GM23338 (cell line): ENCODE results near the gene HAP1. TPM values are rescaled to one million over a fixed set of nuclear protein-coding genes. Genes with fewer than 3 reads are reported as not detected.

Experiments used
- ATAC-seq: fragments of 200-7000 bp; cut with Tn5 transposase; 3 replicates; pipeline ENCODE4 v1.9.1; 2020
- DNase-seq: peaks from one replicate; pipeline ENCODE4 v3.0.0-alpha.2; 2015; ENCODE audit warnings: low spot score
- H2AFZ ChIP-seq: fragments of 200-600 bp; sonication (generic); 2 replicates; pipeline ENCODE4 v1.8.0; 2016; ENCODE audit warnings: antibody characterized with exemption, mild to moderate bottlenecking, moderate library complexity
- H3F3A ChIP-seq: fragments of 200-600 bp; sonication (generic); replicated peaks from 2 replicates; pipeline ENCODE4 v1.8.0; 2017; ENCODE audit warnings: antibody characterized with exemption, mixed run types, low read depth
- H3K27ac ChIP-seq: fragments of 200-600 bp; sonication (generic); 2 replicates; pipeline ENCODE4 v1.6.1; 2016; ENCODE audit warnings: low read depth
- H3K27me3 ChIP-seq: fragments of 200-600 bp; sonication (generic); 2 replicates; pipeline ENCODE4 v1.8.0; 2016; ENCODE audit warnings: mild to moderate bottlenecking, mixed run types, moderate library complexity; ENCODE audit not compliant: insufficient read depth
- H3K36me3 ChIP-seq: fragments of 200-600 bp; sonication (generic); 2 replicates; pipeline ENCODE4 v1.8.0; 2016; ENCODE audit warnings: mild to moderate bottlenecking; ENCODE audit not compliant: insufficient read depth
- H3K4me1 ChIP-seq: fragments of 200-600 bp; sonication (generic); 2 replicates; pipeline ENCODE4 v1.8.0; 2016; ENCODE audit warnings: mild to moderate bottlenecking, moderate library complexity; ENCODE audit not compliant: insufficient read depth
- H3K4me2 ChIP-seq: fragments of 200-600 bp; sonication (generic); 2 replicates; pipeline ENCODE4 v1.7.1; 2017; ENCODE audit warnings: mixed run types
- H3K4me3 ChIP-seq: fragments of 200-600 bp; sonication (generic); 2 replicates; pipeline ENCODE4 v1.6.1; 2016; ENCODE audit warnings: mixed run types
- H3K79me2 ChIP-seq: fragments of 200-600 bp; sonication (generic); replicated peaks from 2 replicates; pipeline ENCODE4 v1.8.0; 2017; ENCODE audit warnings: mild to moderate bottlenecking; ENCODE audit not compliant: insufficient read depth
- H3K9me2 ChIP-seq: fragments of 200-600 bp; sonication (generic); 2 replicates; pipeline ENCODE4 v1.8.0; 2017; ENCODE audit not compliant: insufficient read depth
- H4K20me1 ChIP-seq: fragments of 200-600 bp; sonication (generic); replicated peaks from 2 replicates; pipeline ENCODE4 v1.8.0; 2017; ENCODE audit warnings: mild to moderate bottlenecking; ENCODE audit not compliant: insufficient read depth
- H3K27ac Mint-ChIP-seq: 2 replicates; pipeline ENCODE4 v1.8.0; 2020; ENCODE audit warnings: inconsistent platforms, mild to moderate bottlenecking, moderate library complexity, mixed read lengths
- H3K27me3 Mint-ChIP-seq: 3 replicates; pipeline ENCODE4 v1.8.0; 2022; ENCODE audit warnings: low read depth, mild to moderate bottlenecking, moderate library complexity, mixed read lengths, inconsistent platforms; ENCODE audit not compliant: insufficient read depth, poor library complexity
- H3K36me3 Mint-ChIP-seq: 3 replicates; pipeline ENCODE4 v1.8.0; 2021; ENCODE audit warnings: low read depth, mild to moderate bottlenecking, inconsistent platforms, moderate library complexity, mixed read lengths
- H3K4me1 Mint-ChIP-seq: 3 replicates; pipeline ENCODE4 v1.8.0; 2020; ENCODE audit warnings: mild to moderate bottlenecking, inconsistent platforms, mixed read lengths
- H3K4me3 Mint-ChIP-seq: 3 replicates; pipeline ENCODE4 v1.8.0; 2021; ENCODE audit warnings: moderate library complexity, mild to moderate bottlenecking, inconsistent platforms, mixed read lengths
- H3K9me3 Mint-ChIP-seq: 3 replicates; pipeline ENCODE4 v1.8.0; 2020; ENCODE audit warnings: moderate library complexity, mild to moderate bottlenecking, inconsistent platforms, mixed read lengths
- CREB1 ChIP-seq: fragments of 250-450 bp; sonication (Bioruptor Pico); IDR thresholded peaks from 2 replicates; pipeline ENCODE4 v1.5.0; 2020; ENCODE audit warnings: low read depth, mild to moderate bottlenecking, moderate library complexity
- CTCF ChIP-seq, 2 experiments: fragments of 200-600 bp in 1 of 2; sonication (generic) in 1 of 2; conservative IDR thresholded peaks; 2 replicates each; pipeline versions ENCODE4 v1.5.1 to v1.6.1; 2016 to 2017; ENCODE audit warnings: antibody characterized with exemption in 2 of 2, low read depth in 2 of 2, mild to moderate bottlenecking in 2 of 2, moderate library complexity in 1 of 2
- ETS1 ChIP-seq: IDR thresholded peaks from 2 replicates; pipeline ENCODE4 v1.6.1; 2016; ENCODE audit warnings: antibody characterized with exemption
- EZH2 ChIP-seq: fragments of 200-600 bp; sonication (generic); IDR thresholded peaks from one replicate; pipeline ENCODE4 v1.8.0; 2017; ENCODE audit warnings: antibody characterized with exemption, mild to moderate bottlenecking, low read depth; ENCODE audit not compliant: unreplicated experiment
- EZH2phosphoT487 ChIP-seq: fragments of 200-600 bp; sonication (generic); IDR thresholded peaks from one replicate; pipeline ENCODE4 v1.8.1; 2018; ENCODE audit warnings: antibody characterized with exemption; ENCODE audit not compliant: unreplicated experiment
- JUNB ChIP-seq: IDR thresholded peaks from one replicate; pipeline ENCODE4 v1.6.1; 2016; ENCODE audit warnings: antibody characterized with exemption; ENCODE audit not compliant: unreplicated experiment
- NANOG ChIP-seq: IDR thresholded peaks from 2 replicates; pipeline ENCODE4 v1.6.1; 2016; ENCODE audit warnings: antibody characterized with exemption, borderline replicate concordance
- POLR2AphosphoS5 ChIP-seq: IDR thresholded peaks from 2 replicates; pipeline ENCODE4 v1.6.1; 2016; ENCODE audit warnings: antibody characterized with exemption, low read depth
- REST ChIP-seq: IDR thresholded peaks from one replicate; pipeline ENCODE4 v1.6.1; 2018; ENCODE audit warnings: antibody characterized with exemption; ENCODE audit not compliant: unreplicated experiment
- STAT1 ChIP-seq: IDR thresholded peaks from one replicate; pipeline ENCODE4 v1.6.1; 2016; ENCODE audit warnings: antibody characterized with exemption; ENCODE audit not compliant: unreplicated experiment
- ZNF114 ChIP-seq: fragments of 250-450 bp; sonication (Bioruptor Pico); IDR thresholded peaks from 2 replicates; pipeline ENCODE4 v1.5.0; 2020; ENCODE audit warnings: mild to moderate bottlenecking, moderate library complexity
- polyA plus RNA-seq: library from polyadenylated mRNA; unstranded; fragments of >200 nt; fragmentation: Nextera tagmentation; extraction: Ambion mirVana; gene quantifications from 2 replicates; pipeline ENCODE4 v1.2.1, GENCODE V29; 2016
- total RNA-seq: library from RNA; depleted of rRNA; stranded (reverse); fragments of >200 nt; shearing (Covaris generic); gene quantifications from 2 replicates; pipeline ENCODE4 v1.2.3, GENCODE V29; 2014

The HAP1 gene
- total and polyA plus RNA-seq, 2 experiments from 2014 or later = 1.6 to 2.2 TPM

DNA sequence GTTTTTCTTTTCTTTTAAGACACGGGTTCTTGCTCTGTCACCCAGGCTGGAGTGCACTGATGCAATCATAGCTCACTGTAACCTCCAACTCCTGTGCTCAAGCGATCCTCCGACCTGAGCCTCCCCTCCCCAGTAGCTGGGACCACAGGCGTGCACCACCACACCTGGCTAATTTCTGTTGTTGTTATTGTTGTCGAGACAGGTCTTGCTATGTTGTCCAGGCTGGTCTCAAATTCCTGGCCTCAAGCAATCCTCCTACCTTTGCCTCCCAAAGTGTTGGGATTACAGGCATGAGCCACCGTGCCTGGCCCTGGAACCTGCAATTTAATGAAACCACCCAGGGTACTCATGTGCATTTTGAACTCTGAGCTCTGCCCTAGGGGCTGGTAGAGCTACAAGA, 27.9 kb upstream of the HAP1 start:
- Histone ChIP-seq H2AFZ (no peak overlapping the region), H3K79me2 (no peaks in the 10 kb centered on the region), H3K9me2 (no peaks in the 10 kb centered on the region), H3K4me3 (no peak overlapping the region), H3K36me3 (peaks cover 22% of the 10 kb centered on the region), H3K4me2 (no peak overlapping the region), H3K27me3 (no peaks in the 10 kb centered on the region), H3K27ac (no peak overlapping the region), H3F3A (peaks cover 6% of the 10 kb centered on the region; the same call in 1 of the 2 replicates), H4K20me1 (peaks cover 8% of the 10 kb centered on the region; the same call in 1 of the 2 replicates), H3K4me1 (no peaks in the 10 kb centered on the region)
- Mint-ChIP-seq H3K27me3 (no peaks in the 10 kb centered on the region), H3K9me3 (no peaks in the 10 kb centered on the region), H3K4me3 (no peak overlapping the region), H3K4me1 (no peaks in the 10 kb centered on the region), H3K27ac (no peak overlapping the region), H3K36me3 (peaks cover 97% of the 10 kb centered on the region)
- DNase-seq (no peak), ATAC-seq (no peak)
- no peak for TF ChIP-seq NANOG
- no peak for TF ChIP-seq ETS1
- TF ChIP-seq REST = no peak
- no peak for TF ChIP-seq CTCF (conservative IDR thresholded peaks at IDR 0.05; ENCODE audit: low read depth in 2 of 2)
- no peak for TF ChIP-seq EZH2
- no peak for TF ChIP-seq POLR2AphosphoS5
- TF ChIP-seq ZNF114 (CRISPR knock-in tag) = no peak
- no peak for TF ChIP-seq STAT1

- Mint-ChIP-seq H3K27me3 (no peaks in the 10 kb centered on the region), H3K4me1 (no peaks in the 10 kb centered on the region), H3K27ac (no peak overlapping the region), H3K9me3 (no peaks in the 10 kb centered on the region), H3K4me3 (no peak overlapping the region), H3K36me3 (peaks cover 93% of the 10 kb centered on the region)
- Histone ChIP-seq H2AFZ (no peak overlapping the region), H3K79me2 (no peaks in the 10 kb centered on the region), H3K4me3 (no peak overlapping the region), H3K4me1 (no peaks in the 10 kb centered on the region), H3F3A (peaks cover 6% of the 10 kb centered on the region; the same call in 1 of the 2 replicates), H3K27ac (no peak overlapping the region), H3K4me2 (no peak overlapping the region), H3K36me3 (peaks cover 16% of the 10 kb centered on the region), H3K9me2 (no peaks in the 10 kb centered on the region), H3K27me3 (no peaks in the 10 kb centered on the region), H4K20me1 (peaks cover 8% of the 10 kb centered on the region; the same call in 1 of the 2 replicates)
- no peak for DNase-seq
- no peak for ATAC-seq
- TF ChIP-seq EZH2phosphoT487 (no peak), STAT1 (no peak), ZNF114 (CRISPR knock-in tag) (no peak), JUNB (no peak), CREB1 (CRISPR knock-in tag) (no peak), REST (no peak), ETS1 (no peak)
Observed at GRCh38 chr17:41760878-41761277, 26.4 kb upstream of the HAP1 start.
